Head of caudate nucleus (tissue), 42 donors: Measurements from ENCODE around the gene TRMT2A.

ENCODE experiments used
- DNase-seq, 42 donors: peaks; one replicate each; pipeline versions ENCODE4 v3.0.0 to v3.0.0-alpha.2; 2020 to 2021; ENCODE audit warnings: mixed read lengths in 7 of 42
- intact Hi-C: fragments of 100-400 bp; cut with DNase I; formaldehyde crosslinking; loops from one replicate; pipeline ENCODE4 v1.15.0; 2022

The TRMT2A gene

DNA sequence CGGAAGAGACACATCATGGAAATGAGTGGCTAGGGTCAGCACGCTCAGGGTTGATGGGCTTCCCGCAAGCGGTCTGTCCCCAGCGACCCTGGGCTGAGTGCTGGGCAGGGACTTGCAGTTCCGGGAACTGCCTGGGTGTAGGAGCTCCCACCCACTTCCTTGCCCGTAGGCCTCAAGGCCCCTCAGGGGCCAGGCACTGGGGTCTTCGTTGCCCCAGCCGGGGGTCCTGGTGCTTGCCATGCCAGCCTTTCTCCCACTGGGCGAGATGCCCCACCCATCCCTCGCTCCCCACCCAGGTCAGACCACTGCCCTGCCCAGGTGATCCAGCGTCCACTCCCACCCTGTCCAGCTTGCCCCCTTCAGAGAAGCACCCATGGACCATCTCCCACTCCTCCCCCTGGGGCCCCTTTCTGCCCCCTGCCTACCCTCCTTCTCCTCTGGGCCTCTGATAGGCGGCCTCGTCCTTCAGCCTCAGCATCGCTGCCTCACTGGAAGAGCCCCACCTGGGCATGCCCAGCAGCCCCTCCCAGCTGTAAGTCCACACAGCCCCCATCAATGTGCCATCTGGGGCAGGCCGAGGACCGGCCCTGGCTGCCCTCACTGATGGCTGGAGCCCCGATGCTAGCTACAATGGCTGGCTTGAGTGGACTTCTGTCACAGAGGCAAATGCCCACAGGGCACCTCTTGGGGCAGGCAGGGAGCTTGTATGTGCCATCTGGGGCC, 54.8 kb downstream of the TRMT2A start:
- intact Hi-C loops = no loop called here
- DNase-seq = no peak
